Activated naive CD4-positive, alpha-beta T cell treated with anti-CD3 and anti-CD28 coated beads, Interleukin-2, amount 50 U/mL, for 72 hours (primary cell): ENCODE measurements around the gene MMRN2. TPM values are rescaled to one million over a fixed set of nuclear protein-coding genes. Genes with fewer than 3 reads are reported as not detected.

Experiments
- ATAC-seq, 2 donors: fragments of 150-1000 bp; cut with Tn5 transposase; 2 replicates each; pipeline ENCODE4 v1.10.0; 2021; ENCODE audit warnings: mild to moderate bottlenecking in 2 of 2, moderate library complexity in 2 of 2
- DNase-seq, 2 donors: peaks; one replicate each; pipeline ENCODE4 v3.0.0; 2021 to 2022; ENCODE audit warnings: low spot score in 2 of 2
- H3K27ac Mint-ChIP-seq, 2 donors: one replicate each; pipeline ENCODE4 v1.8.0; 2022; ENCODE audit warnings: mild to moderate bottlenecking in 2 of 2, mixed read lengths in 2 of 2
- H3K36me3 Mint-ChIP-seq, 2 donors: one replicate each; pipeline ENCODE4 v1.8.0; 2022; ENCODE audit warnings: mixed read lengths in 2 of 2
- H3K9me3 Mint-ChIP-seq, 2 donors: one replicate each; pipeline ENCODE4 v1.8.0; 2022; ENCODE audit warnings: mixed read lengths in 2 of 2
- total RNA-seq, 2 donors: library from RNA; stranded (reverse); gene quantifications; one replicate each; pipeline ENCODE4 v1.2.3, GENCODE V29; 2022

Gene MMRN2
- total RNA-seq, 2 donors from 2014 or later, result not detected

- no peaks in the 10 kb centered on the region for H3K9me3 Mint-ChIP-seq
- H3K36me3 Mint-ChIP-seq, result no peaks in the 10 kb centered on the region
- no peak overlapping the region for H3K27ac Mint-ChIP-seq
- no peak for ATAC-seq
- DNase-seq, result no peak
Observed at GRCh38 chr10:86972613-86973380, 15.4 kb upstream of the MMRN2 start.

- DNase-seq (peak; percentile 82 to 85), ATAC-seq (peak; percentile 85 to 91)
- H3K27ac Mint-ChIP-seq, result peak overlapping the region; percentile 46 to 85
- no peaks in the 10 kb centered on the region for H3K36me3 Mint-ChIP-seq
- no peaks in the 10 kb centered on the region for H3K9me3 Mint-ChIP-seq
Observed at GRCh38 chr10:86971232-86971991, 14.0 kb upstream of the MMRN2 start.

- H3K9me3 Mint-ChIP-seq, result no peaks in the 10 kb centered on the region
- H3K36me3 Mint-ChIP-seq, result no peaks in the 10 kb centered on the region
- ATAC-seq, result no peak
Observed at GRCh38 chr10:86970982-86971231, 13.5 kb upstream of the MMRN2 start.

GRCh38 chr10:86970162-86970981 is 13.0 kb upstream of the MMRN2 start:
- DNase-seq, result no peak

More at GRCh38 chr10:86970982-86971231, 13.5 kb upstream of the MMRN2 start:
- DNase-seq, result no peak
- peak overlapping the region; percentile 46 to 68 for H3K27ac Mint-ChIP-seq

DNA sequence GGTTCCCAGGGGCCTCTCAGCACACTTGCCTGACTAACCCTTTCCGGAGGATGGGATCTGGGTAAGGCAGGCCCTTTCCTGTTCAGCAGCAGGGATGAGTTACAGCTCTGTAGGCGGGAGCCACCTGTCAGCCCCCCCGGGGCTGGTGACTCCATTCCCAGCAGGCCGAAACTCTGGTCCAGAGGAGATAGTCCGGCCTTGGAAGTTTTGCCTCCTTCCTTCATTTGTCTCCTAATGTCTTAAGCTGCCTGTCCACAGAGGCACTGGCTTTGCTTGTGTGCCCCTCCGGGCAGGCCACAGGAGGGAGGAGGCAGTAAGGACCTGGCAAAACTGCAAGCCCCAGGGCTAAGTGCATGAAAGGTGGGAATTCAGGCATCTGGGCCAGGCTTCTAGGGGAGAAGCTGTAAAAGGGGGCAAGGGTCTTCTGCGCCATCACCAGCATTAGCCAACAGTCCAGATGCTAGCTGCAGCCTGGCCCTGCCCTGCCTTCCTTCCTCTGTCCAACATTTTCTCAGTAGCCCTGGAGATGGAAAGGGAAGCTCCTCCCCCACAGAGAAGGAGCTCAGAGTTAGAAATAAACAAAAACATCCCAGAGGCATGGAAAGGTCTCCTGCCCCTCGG is 12.1 kb upstream of the MMRN2 start:
- H3K36me3 Mint-ChIP-seq, result no peaks in the 10 kb centered on the region
- H3K9me3 Mint-ChIP-seq, result no peaks in the 10 kb centered on the region
- H3K27ac Mint-ChIP-seq, result no peak overlapping the region
- ATAC-seq (no peak), DNase-seq (no peak)

More at GRCh38 chr10:86970162-86970981, 13.0 kb upstream of the MMRN2 start:
- no peaks in the 10 kb centered on the region for H3K9me3 Mint-ChIP-seq
- peak overlapping the region; percentile 46 to 68 for H3K27ac Mint-ChIP-seq
- no peak for ATAC-seq
- no peaks in the 10 kb centered on the region for H3K36me3 Mint-ChIP-seq

DNA sequence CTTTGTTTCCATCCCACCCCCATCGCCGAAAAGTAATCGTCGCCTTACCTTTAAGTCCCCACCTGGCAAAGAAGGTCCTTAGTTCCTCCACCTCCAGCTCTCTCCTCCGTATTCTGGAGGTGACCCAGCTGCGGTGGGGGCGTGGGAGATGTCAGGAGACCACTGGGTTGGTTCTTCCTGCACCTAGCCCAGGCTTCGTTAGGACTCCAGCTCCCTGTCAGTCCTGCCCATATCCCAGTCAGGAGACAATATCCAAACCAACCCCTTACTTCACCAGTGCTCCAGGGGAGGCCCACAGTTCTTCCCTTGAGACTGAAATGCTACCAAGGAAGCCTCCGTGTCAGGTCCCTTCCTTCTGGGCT is 11.6 kb upstream of the MMRN2 start:
- DNase-seq (no peak), ATAC-seq (no peak)
- Mint-ChIP-seq H3K27ac (no peak overlapping the region), H3K9me3 (no peaks in the 10 kb centered on the region), H3K36me3 (no peaks in the 10 kb centered on the region)

DNA sequence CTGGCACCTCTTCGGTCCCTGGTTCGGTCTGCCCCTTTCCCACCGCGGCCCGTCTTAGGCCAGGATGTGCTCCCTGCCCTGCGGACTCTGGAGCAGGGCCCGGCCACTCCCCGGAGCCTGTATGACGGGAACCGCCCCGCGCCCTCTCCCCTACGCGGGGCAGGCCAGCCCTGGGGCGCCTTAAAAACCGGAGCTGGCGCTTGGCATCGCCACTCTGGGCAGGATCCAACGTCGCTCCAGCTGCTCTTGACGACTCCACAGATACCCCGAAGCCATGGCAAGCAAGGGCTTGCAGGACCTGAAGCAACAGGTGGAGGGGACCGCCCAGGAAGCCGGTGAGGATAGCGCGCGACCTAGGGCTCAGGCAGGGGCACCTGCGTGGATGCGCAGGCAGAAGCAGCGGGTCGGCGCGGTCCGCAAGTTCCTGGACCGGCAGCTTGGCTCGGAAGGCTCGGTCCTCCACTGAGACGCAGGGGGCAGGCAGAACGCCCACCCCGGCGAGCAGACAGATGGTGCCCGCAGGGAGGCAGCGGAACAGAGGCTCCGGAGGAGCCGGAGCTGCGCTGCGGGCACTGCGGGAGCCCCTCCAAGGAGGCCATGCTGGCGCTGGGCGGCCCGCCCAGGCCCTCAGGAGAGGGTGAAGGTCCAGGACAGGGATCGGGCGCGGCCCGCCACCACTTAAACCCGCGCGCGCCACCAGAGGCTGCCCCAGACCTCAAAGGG is 11.0 kb upstream of the MMRN2 start, which contains the start of gene ADIRF:
Gene ADIRF, plus strand, starts transcription at position 212 of the 723 bp plus-strand sequence. Its CDS starts 63 bp downstream, at position 275.
- ATAC-seq (no peak), DNase-seq (no peak)
- Mint-ChIP-seq H3K9me3 (no peaks in the 10 kb centered on the region), H3K27ac (no peak within 1 kb of the TSS), H3K36me3 (no peaks in the 10 kb centered on the region)

DNA sequence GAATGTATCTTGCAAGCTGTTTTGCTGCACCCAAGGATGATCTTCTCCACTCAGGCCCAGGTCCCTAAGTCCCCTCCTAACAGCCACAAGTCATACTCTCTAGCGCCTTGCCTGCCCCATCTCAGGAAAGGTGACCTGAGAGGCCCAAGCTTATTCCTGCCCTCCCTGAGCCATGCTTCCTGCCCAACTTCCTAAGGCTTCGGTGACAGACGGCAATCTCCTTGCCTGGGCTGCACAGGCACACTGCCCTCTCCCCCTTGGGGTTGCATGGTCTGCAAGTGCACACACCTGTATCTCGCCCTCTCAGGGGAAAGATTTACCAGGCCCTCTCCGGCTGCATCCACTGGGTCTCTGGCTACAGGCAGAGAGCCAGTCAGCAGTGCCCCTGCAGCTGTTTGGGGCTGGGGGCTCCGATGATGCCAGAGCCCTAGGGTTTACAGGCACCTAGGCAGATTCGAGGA is 10.1 kb upstream of the MMRN2 start:
- H3K9me3 Mint-ChIP-seq, result no peaks in the 10 kb centered on the region

GRCh38 chr10:86965986-86966654 is 8.7 kb upstream of the MMRN2 start:
- Mint-ChIP-seq H3K9me3 (no peaks in the 10 kb centered on the region), H3K36me3 (no peaks in the 10 kb centered on the region), H3K27ac (peak overlapping the region; percentile 31 to 81)
- DNase-seq (no peak), ATAC-seq (peak; percentile 1 to 15)

More for the DNA sequence above, 10.1 kb upstream of the MMRN2 start:
- no peak for DNase-seq
- H3K36me3 Mint-ChIP-seq, result no peaks in the 10 kb centered on the region
- no peak overlapping the region for H3K27ac Mint-ChIP-seq
- no peak for ATAC-seq

DNA sequence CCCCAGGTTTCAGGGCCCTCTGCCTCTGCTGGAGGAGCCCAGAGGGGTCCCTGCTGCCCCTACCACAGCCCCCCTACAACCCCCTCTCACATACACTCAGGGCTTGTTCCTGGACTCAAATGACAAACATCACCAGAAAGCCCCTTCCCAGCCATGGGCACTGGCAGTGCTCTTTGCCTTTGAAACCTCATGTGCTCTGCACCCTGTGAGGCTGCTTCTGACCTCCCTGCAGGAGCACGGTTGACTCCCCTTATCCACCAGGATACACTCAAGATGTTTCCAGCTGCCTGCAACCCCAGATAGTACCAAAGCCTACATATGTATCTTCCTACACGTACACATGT is 7.4 kb upstream of the MMRN2 start:
- H3K27ac Mint-ChIP-seq, result peak overlapping the region in 1 of 2 donors; percentile 2
- ATAC-seq (no peak), DNase-seq (no peak)
- no peaks in the 10 kb centered on the region for H3K36me3 Mint-ChIP-seq
- H3K9me3 Mint-ChIP-seq, result no peaks in the 10 kb centered on the region

DNA sequence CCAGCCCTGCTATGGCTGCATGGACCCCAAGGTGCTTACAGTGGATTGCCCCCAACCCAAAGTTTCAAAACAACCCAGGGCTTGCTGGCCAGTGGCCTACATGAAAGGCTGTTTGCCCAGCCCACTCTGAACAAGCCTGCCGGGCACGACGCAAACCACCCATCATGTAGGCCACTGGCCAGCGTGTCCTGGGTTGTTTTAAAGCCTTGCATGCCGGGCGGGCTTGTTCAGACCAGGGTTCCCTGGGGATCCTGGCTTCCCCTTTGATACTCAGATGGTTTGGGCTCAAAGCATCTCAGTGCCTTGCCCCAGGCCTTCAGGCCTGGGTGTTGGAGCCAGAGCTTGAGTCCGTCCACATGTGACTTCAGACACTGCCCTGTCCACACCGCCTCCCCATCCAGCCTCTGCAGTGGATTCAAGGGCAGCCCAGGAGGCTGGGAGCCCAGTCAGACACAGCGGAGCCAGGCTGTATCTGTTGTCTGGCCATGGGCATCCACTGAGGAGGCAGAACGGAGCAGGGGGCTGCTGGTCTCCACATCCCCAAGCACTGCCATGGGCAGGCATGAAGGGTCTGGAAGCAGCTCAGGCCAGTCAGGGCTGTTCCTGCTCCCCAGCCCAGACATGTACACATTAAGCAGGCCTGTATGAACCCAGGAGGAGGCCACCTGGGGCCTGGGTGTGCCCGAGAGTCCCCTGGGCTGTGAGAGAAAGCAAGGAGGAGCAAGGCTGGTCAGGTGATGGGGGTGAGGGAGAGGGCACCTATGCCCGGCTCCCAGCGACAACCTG is 6.8 kb upstream of the MMRN2 start:
- ATAC-seq (no peak), DNase-seq (no peak)
- Mint-ChIP-seq H3K36me3 (no peaks in the 10 kb centered on the region), H3K27ac (peak overlapping the region in 1 of 2 donors; percentile 2), H3K9me3 (no peaks in the 10 kb centered on the region)

- ATAC-seq, result no peak
- Mint-ChIP-seq H3K36me3 (no peaks in the 10 kb centered on the region), H3K27ac (no peak overlapping the region), H3K9me3 (no peaks in the 10 kb centered on the region)
- no peak for DNase-seq
Observed at GRCh38 chr10:86963341-86963919, 6.0 kb upstream of the MMRN2 start.

DNA sequence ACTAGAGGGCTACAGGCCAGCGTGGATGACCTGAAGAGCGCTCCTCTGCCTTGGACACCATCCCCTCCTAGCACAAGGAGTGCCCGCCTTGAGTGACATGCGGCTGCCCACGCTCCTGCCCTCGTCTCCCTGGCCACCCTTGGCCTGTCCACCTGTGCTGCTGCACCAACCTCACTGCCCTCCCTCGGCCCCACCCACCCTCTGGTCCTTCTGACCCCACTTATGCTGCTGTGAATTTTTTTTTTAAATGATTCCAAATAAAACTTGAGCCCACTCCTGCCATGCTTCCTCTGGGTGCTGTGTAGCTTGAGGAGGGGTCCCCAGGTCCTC is 5.5 kb upstream of the MMRN2 start:
- DNase-seq (no peak), ATAC-seq (no peak)
- no peak overlapping the region for H3K27ac Mint-ChIP-seq
- H3K36me3 Mint-ChIP-seq, result no peaks in the 10 kb centered on the region
- no peaks in the 10 kb centered on the region for H3K9me3 Mint-ChIP-seq

DNA sequence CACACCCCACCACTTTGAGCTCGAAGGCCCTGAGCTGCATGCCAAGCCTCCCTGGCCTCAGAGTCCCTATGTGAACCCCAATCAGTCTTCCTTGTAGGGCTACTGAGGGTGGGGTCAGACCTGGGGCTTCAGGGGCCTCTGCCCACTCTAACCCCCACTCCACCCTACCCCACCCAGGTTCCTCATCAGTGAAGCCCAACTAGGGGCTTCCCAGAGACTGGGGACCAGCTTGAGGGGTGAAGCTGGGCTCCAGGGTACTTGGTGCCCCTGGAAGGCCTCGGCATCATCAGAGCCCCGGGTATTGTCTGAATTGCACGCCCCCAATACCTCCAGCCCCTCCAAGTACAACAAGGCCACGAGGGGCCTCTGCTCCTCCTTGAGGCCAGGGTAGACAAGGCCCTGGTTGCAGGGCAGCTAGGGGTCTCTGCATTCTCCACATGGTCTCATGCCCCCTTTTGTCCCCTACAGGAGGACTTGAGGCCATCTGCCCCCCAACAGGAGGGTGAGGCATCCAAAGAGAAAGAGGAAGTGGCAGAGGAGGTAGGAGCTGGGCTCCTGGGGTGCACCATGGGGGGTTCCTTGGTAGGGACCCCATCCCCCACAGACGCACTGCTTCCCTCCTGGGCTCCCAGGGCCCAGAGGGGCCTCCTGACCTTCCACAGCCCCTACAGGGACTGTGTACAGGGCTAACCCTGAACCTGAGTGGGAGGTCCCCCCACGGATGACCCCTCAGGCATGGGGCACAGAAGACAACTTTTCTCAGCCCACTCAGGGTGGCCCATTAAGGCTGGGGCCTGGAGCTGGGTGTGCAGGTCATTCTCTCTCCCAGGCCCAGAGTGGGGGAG is 4.9 kb upstream of the MMRN2 start:
- DNase-seq (no peak), ATAC-seq (no peak)
- no peaks in the 10 kb centered on the region for H3K9me3 Mint-ChIP-seq
- H3K27ac Mint-ChIP-seq, result peak overlapping the region in 1 of 2 donors; percentile 44
- no peaks in the 10 kb centered on the region for H3K36me3 Mint-ChIP-seq
